H1 (cell line): ENCODE measurements around the gene GNAQ.

Source experiments
- CTCF ChIP-seq, 3 experiments: IDR thresholded peaks; 1 replicate in 2 of 3; 2 replicates in 1 of 3; pipeline versions ENCODE4 v1.5.1 to v1.6.1; 2011; ENCODE audit warnings: low read length in 3 of 3, mild to moderate bottlenecking in 3 of 3, inconsistent platforms in 2 of 3, low read depth in 1 of 3, moderate library complexity in 1 of 3; ENCODE audit not compliant: insufficient read depth in 1 of 3; ENCODE audit errors: control extremely low read depth in 1 of 3
- EGR1 ChIP-seq: IDR thresholded peaks from 2 replicates; pipeline ENCODE4 v1.6.1; 2011; ENCODE audit warnings: low read depth, low read length, borderline replicate concordance

DNA sequence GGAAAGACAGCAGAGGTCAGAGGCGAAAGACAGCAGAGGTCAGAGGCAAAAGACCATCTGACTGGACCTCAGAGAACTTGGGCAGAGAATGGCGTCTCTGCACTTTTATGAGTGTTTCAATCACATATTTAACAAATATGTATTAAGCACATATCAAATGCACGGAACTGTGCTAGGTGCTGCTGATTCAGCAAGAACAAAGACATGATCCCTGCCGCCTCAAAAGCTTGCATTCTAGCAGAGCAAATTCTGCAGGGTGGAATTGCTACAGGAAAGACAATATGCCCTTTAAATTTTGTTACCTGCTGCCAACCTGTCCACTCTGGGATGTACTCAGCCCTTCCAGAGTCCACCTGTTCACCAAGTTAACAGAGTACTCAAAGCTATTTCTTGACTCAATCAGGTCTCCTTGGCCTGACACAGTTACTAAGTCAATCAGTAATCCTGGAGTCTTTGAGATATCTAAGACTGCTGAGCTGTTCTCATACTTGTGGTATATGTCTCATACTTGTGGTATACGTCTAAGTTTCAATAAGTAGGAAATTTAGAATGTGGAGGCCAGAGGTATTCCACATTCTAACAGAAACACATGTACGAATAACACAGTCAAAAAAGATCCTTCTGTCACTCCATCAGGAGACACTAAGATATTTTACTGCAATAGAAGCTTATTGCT, 131.8 kb downstream of the GNAQ start:
- TF ChIP-seq CTCF (IDR thresholded peaks at IDR 0.05; ENCODE audit: control extremely low read depth in 1 of 3, insufficient read depth in 1 of 3, low read depth in 1 of 3, low read length in 3 of 3): no peak
- no peak for TF ChIP-seq EGR1
